OCI-LY1 (cell line): ENCODE data around the gene HERC5.
"Not testable (repeated sequence)": the region's sequence is repeated elsewhere in the genome, so short reads cannot be mapped to it uniquely, and the experiment has no call there.

Experiments
- H2AFZ ChIP-seq: fragments of 200-600 bp; sonication (generic), shearing (Covaris generic); 2 replicates; pipeline ENCODE4 v1.6.0; 2014; ENCODE audit warnings: antibody characterized with exemption, mild to moderate bottlenecking, low read length
- H3F3A ChIP-seq: fragments of 200-600 bp; sonication (generic), shearing (Covaris generic); 2 replicates; pipeline ENCODE4 v1.6.0; 2014; ENCODE audit warnings: mild to moderate bottlenecking, antibody characterized with exemption, low read length, moderate library complexity; ENCODE audit not compliant: insufficient read depth
- H3K27ac ChIP-seq: fragments of 200-600 bp; sonication (generic); 2 replicates; pipeline ENCODE4 v1.5.1; 2014; ENCODE audit warnings: low read length, mixed run types, mild to moderate bottlenecking, low read depth; ENCODE audit not compliant: poor library complexity, severe bottlenecking
- H3K27me3 ChIP-seq: fragments of 200-600 bp; sonication (generic); 2 replicates; pipeline ENCODE4 v1.6.0; 2014; ENCODE audit warnings: antibody characterized with exemption, mild to moderate bottlenecking, low read length, moderate library complexity; ENCODE audit not compliant: insufficient read depth
- H3K36me3 ChIP-seq: fragments of 200-600 bp; sonication (generic); 2 replicates; pipeline ENCODE4 v1.6.1; 2014; ENCODE audit warnings: mild to moderate bottlenecking, antibody characterized with exemption, low read length, moderate library complexity, mixed read lengths; ENCODE audit not compliant: insufficient read depth
- H3K4me1 ChIP-seq: fragments of 200-600 bp; sonication (generic); 2 replicates; pipeline ENCODE4 v1.5.1; 2014; ENCODE audit warnings: mild to moderate bottlenecking, low read length, moderate library complexity; ENCODE audit not compliant: insufficient read depth, severe bottlenecking
- H3K4me2 ChIP-seq: fragments of 200-600 bp; sonication (generic), shearing (Covaris generic); 2 replicates; pipeline ENCODE4 v1.6.1; 2014; ENCODE audit warnings: low read length
- H3K4me3 ChIP-seq: fragments of 200-600 bp; sonication (generic); 2 replicates; pipeline ENCODE4 v1.5.1; 2014; ENCODE audit warnings: low read length, low read depth, mild to moderate bottlenecking, mixed read lengths; ENCODE audit not compliant: poor library complexity, severe bottlenecking
- H3K79me2 ChIP-seq: fragments of 200-600 bp; shearing (Covaris generic); 2 replicates; pipeline ENCODE4 v1.6.1; 2016; ENCODE audit warnings: mixed run types, low read length, mixed read lengths; ENCODE audit not compliant: insufficient read depth
- H3K9ac ChIP-seq: fragments of 200-600 bp; sonication (generic), shearing (Covaris generic); 2 replicates; pipeline ENCODE4 v1.6.1; 2014; ENCODE audit warnings: mild to moderate bottlenecking, low read length, mixed read lengths
- H3K9me2 ChIP-seq: fragments of 200-600 bp; sonication (generic), shearing (Covaris generic); 2 replicates; pipeline ENCODE4 v1.6.1; 2014; ENCODE audit warnings: low read depth, mild to moderate bottlenecking, low read length, mixed read lengths
- H3K9me3 ChIP-seq: fragments of 200-600 bp; shearing (Covaris generic); 2 replicates; pipeline ENCODE4 v1.6.1; 2014; ENCODE audit warnings: low read length, mixed read lengths
- H4K20me1 ChIP-seq: fragments of 200-600 bp; sonication (generic), shearing (Covaris generic); 2 replicates; pipeline ENCODE4 v1.6.0; 2016; ENCODE audit warnings: mild to moderate bottlenecking, low read length; ENCODE audit not compliant: insufficient read depth
- CTCF ChIP-seq: fragments of 200-600 bp; sonication (generic), shearing (Covaris generic); IDR thresholded peaks from 2 replicates; pipeline ENCODE4 v1.5.1; 2017; ENCODE audit warnings: mild to moderate bottlenecking, antibody characterized with exemption, low read length, moderate library complexity, mixed read lengths
- EZH2 ChIP-seq: fragments of 200-600 bp; sonication (generic), shearing (Covaris generic); IDR thresholded peaks from 2 replicates; pipeline ENCODE4 v1.8.0; 2017; ENCODE audit warnings: borderline replicate concordance, mixed run types, mild to moderate bottlenecking, antibody characterized with exemption, low read length, moderate library complexity, mixed read lengths

The HERC5 gene

GRCh38 chr4:88435987-88436693, 20.8 kb upstream of the HERC5 start:
- H3K27me3 ChIP-seq, result no peaks in the 10 kb centered on the region
- TF ChIP-seq EZH2 (no peak), CTCF (no peak)
- no peak overlapping the region for H3K9ac ChIP-seq
- H3K4me1 ChIP-seq, result no peaks in the 10 kb centered on the region
- no peaks in the 10 kb centered on the region for H4K20me1 ChIP-seq
- H3K4me2 ChIP-seq, result no peak overlapping the region
- H2AFZ ChIP-seq, result no peak overlapping the region
- H3K9me2 ChIP-seq, result no peaks in the 10 kb centered on the region
- H3K27ac ChIP-seq, result no peak overlapping the region
- no peaks in the 10 kb centered on the region for H3K9me3 ChIP-seq
- no peak overlapping the region for H3K4me3 ChIP-seq
- no peaks in the 10 kb centered on the region for H3K79me2 ChIP-seq
- H3K36me3 ChIP-seq, result no peaks in the 10 kb centered on the region
- no peaks in the 10 kb centered on the region for H3F3A ChIP-seq

GRCh38 chr4:88437873-88438272, 19.0 kb upstream of the HERC5 start:
- H4K20me1 ChIP-seq, H3K79me2 ChIP-seq, H3K36me3 ChIP-seq, H3F3A ChIP-seq, H3K9ac ChIP-seq, H3K9me3 ChIP-seq, H3K9me2 ChIP-seq, H3K27ac ChIP-seq, H3K27me3 ChIP-seq, H3K4me1 ChIP-seq, H3K4me2 ChIP-seq, H3K4me3 ChIP-seq, H2AFZ ChIP-seq: not testable (repeated sequence)

- H3F3A ChIP-seq, result no peaks in the 10 kb centered on the region
- no peak overlapping the region for H3K27ac ChIP-seq
- H3K79me2 ChIP-seq, result no peaks in the 10 kb centered on the region
- H2AFZ ChIP-seq, result no peak overlapping the region
- H3K9ac ChIP-seq, result no peak overlapping the region
- no peak overlapping the region for H3K4me2 ChIP-seq
- H3K4me1 ChIP-seq, result no peaks in the 10 kb centered on the region
- no peaks in the 10 kb centered on the region for H3K9me2 ChIP-seq
- no peaks in the 10 kb centered on the region; the same call in 1 of the 2 replicates for H3K27me3 ChIP-seq
- no peaks in the 10 kb centered on the region for H4K20me1 ChIP-seq
- no peaks in the 10 kb centered on the region for H3K36me3 ChIP-seq
- TF ChIP-seq EZH2, result no peak
- TF ChIP-seq CTCF, result no peak
- H3K4me3 ChIP-seq, result no peak overlapping the region
- H3K9me3 ChIP-seq, result no peaks in the 10 kb centered on the region
Observed at GRCh38 chr4:88439161-88439760, 17.7 kb upstream of the HERC5 start.

- H3K4me2 ChIP-seq, result no peak overlapping the region
- no peaks in the 10 kb centered on the region for H3K4me1 ChIP-seq
- no peaks in the 10 kb centered on the region for H3K9me3 ChIP-seq
- H3K36me3 ChIP-seq, result no peaks in the 10 kb centered on the region
- H2AFZ ChIP-seq, result no peak overlapping the region
- H4K20me1 ChIP-seq, result no peaks in the 10 kb centered on the region
- no peak for TF ChIP-seq CTCF
- no peak for TF ChIP-seq EZH2
- H3K27me3 ChIP-seq, result no peaks in the 10 kb centered on the region; the same call in 1 of the 2 replicates
- no peak overlapping the region for H3K27ac ChIP-seq
- H3F3A ChIP-seq, result no peaks in the 10 kb centered on the region
- no peaks in the 10 kb centered on the region for H3K9me2 ChIP-seq
- H3K79me2 ChIP-seq, result no peaks in the 10 kb centered on the region
- H3K4me3 ChIP-seq, result no peak overlapping the region
- H3K9ac ChIP-seq, result no peak overlapping the region
Observed at GRCh38 chr4:88440146-88440545, 16.8 kb upstream of the HERC5 start.
